ENCODE results near the gene ST8SIA2.
A peak's percentile ranks its signal among the peaks of the same experiment; 100 is the strongest.

Gene ST8SIA2

DNA sequence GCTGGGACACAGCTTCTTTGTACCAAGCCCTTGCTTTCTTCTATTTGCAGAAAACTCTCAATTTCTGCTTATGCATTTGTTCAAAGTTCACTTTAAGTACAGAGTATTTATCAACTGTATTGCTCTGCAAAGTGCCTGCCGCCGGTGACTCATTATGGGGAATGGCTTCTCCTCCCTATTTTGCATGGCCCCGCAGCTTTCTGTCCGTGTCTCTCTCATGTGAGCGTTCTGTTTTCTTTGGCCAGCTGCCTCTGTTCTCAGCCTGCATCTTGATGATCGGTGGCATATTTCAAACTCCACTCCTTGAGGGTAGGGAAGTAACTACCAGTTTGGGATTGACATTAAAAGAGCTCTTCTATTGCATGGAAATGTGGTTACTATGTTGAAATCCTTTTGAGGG, 28.6 kb upstream of the ST8SIA2 start:
- TF ChIP-seq, protein P1, sequence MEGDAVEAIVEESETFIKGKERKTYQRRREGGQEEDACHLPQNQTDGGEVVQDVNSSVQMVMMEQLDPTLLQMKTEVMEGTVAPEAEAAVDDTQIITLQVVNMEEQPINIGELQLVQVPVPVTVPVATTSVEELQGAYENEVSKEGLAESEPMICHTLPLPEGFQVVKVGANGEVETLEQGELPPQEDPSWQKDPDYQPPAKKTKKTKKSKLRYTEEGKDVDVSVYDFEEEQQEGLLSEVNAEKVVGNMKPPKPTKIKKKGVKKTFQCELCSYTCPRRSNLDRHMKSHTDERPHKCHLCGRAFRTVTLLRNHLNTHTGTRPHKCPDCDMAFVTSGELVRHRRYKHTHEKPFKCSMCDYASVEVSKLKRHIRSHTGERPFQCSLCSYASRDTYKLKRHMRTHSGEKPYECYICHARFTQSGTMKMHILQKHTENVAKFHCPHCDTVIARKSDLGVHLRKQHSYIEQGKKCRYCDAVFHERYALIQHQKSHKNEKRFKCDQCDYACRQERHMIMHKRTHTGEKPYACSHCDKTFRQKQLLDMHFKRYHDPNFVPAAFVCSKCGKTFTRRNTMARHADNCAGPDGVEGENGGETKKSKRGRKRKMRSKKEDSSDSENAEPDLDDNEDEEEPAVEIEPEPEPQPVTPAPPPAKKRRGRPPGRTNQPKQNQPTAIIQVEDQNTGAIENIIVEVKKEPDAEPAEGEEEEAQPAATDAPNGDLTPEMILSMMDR (IDR thresholded peaks at IDR 0.05; ENCODE audit: control insufficient read depth, extremely low read depth, insufficient read depth): no peak
- H3K4me3 ChIP-seq (ENCODE audit: low read depth, low read length): no peak overlapping the region
- DNase-seq (ENCODE audit: low read depth): no peak

GRCh38 chr15:92365906-92366305, 27.8 kb upstream of the ST8SIA2 start:
- DNase-seq (ENCODE audit: low read depth): no peak
- TF ChIP-seq, protein P1 (IDR thresholded peaks at IDR 0.05; ENCODE audit: control insufficient read depth, extremely low read depth, insufficient read depth): no peak

GRCh38 chr15:92366381-92366780, 27.3 kb upstream of the ST8SIA2 start:
- no peak overlapping the region for H3K4me3 ChIP-seq (ENCODE audit: low read depth, low read length)
- DNase-seq (ENCODE audit: low read depth): peak; percentile 21
- TF ChIP-seq, protein P1 (IDR thresholded peaks at IDR 0.05; ENCODE audit: control insufficient read depth, extremely low read depth, insufficient read depth): no peak

More at GRCh38 chr15:92365906-92366305, 27.8 kb upstream of the ST8SIA2 start:
- no peak overlapping the region for H3K4me3 ChIP-seq (ENCODE audit: low read depth, low read length)

- TF ChIP-seq, protein P1 (IDR thresholded peaks at IDR 0.05; ENCODE audit: control insufficient read depth, extremely low read depth, insufficient read depth): no peak
- no peak overlapping the region for H3K4me3 ChIP-seq (ENCODE audit: low read depth, low read length)
- DNase-seq (ENCODE audit: low read depth): no peak
These were observed 18.6 kb upstream of the ST8SIA2 start for GRCh38 chr15:92375057-92375456.

DNA sequence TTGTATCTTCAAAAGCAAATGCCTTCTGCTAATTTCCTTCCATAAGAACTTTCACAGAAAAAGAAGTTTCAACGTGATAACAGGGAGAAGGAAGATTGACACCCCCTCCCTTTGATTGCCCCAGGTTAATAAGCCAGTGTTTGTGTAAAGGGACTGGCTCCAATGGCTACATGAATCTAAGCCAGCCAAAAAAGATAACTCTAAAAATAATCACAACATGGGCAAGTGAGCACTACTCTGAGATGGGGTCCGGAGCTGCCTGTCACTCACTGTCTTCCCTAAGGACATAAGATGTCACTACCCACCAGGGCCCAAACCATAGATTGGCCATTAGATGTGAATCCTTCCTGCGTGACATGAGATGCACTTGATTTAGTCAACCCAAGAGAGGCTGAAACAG, 17.6 kb upstream of the ST8SIA2 start:
- TF ChIP-seq, protein P1 (IDR thresholded peaks at IDR 0.05; ENCODE audit: control insufficient read depth, extremely low read depth, insufficient read depth): no peak
- no peak for DNase-seq (ENCODE audit: low read depth)
- no peak overlapping the region for H3K4me3 ChIP-seq (ENCODE audit: low read depth, low read length)

DNA sequence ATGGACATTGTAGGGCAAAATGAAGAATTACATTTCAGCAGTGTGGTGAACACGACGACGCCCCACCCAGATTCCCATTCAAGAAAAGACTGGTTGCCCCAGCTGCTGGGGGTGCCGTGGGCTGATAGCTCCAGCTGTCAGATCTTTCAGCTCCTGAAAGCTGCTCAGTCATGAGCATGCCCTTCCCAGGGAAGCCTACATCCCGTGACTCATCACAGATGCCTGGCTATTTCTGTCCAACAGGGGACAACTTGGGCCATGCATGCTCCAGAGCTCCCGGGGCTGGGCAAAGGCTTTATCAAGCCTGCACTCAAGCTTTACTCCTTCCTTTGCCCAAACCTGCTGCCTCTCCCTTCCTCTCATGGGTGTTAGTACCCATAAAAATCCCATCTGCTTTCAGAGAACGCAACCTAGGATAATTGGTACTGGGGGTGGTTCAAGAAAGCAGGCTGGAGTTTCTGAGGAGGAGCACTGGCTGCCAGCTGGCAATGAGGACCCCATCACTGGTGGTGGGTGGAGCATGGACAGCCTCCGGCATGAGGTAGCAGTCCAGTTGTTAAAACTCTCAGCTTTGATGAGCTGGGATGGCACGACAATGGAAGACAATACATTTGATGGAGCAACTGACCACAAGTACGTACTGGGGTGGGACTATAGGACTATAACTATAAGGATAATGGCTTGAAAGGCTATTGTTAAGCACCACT, 16.4 kb upstream of the ST8SIA2 start:
- TF ChIP-seq, protein P1 (IDR thresholded peaks at IDR 0.05; ENCODE audit: control insufficient read depth, extremely low read depth, insufficient read depth): no peak
- DNase-seq (ENCODE audit: low read depth): no peak
- no peak overlapping the region for H3K4me3 ChIP-seq (ENCODE audit: low read depth, low read length)
